Astrocyte (in vitro differentiated cells and primary cell): ENCODE results near the gene KNTC1. TPM values are rescaled to one million over a fixed set of nuclear protein-coding genes. Genes with fewer than 3 reads are reported as not detected.

Experiments
- DNase-seq: peaks from one replicate; pipeline ENCODE4 v3.0.0-alpha.2; 2010; ENCODE audit warnings: low read depth
- FAIRE-seq: peaks from 2 replicates; lab custom pipeline; 2011; peaks lifted over from hg19 to GRCh38; lab: Jason Lieb, UNC
- H2AFZ ChIP-seq: 2 replicates; pipeline ENCODE4 v1.6.0; 2012; ENCODE audit warnings: low read depth, low read length, inconsistent platforms
- H3K27ac ChIP-seq: 2 replicates; pipeline ENCODE4 v1.5.1; 2011; ENCODE audit warnings: low read depth, low read length, inconsistent platforms
- H3K27me3 ChIP-seq: 2 replicates; pipeline ENCODE4 v1.6.0; 2011; ENCODE audit warnings: low read length, inconsistent platforms; ENCODE audit not compliant: insufficient read depth
- H3K36me3 ChIP-seq: 2 replicates; pipeline ENCODE4 v1.5.1; 2011; ENCODE audit warnings: low read length, inconsistent platforms; ENCODE audit not compliant: insufficient read depth
- H3K4me1 ChIP-seq: 2 replicates; pipeline ENCODE4 v1.5.1; 2011; ENCODE audit warnings: low read length, inconsistent platforms; ENCODE audit not compliant: insufficient read depth
- H3K4me2 ChIP-seq: 2 replicates; pipeline ENCODE4 v1.6.0; 2012; ENCODE audit warnings: low read length, inconsistent platforms
- H3K4me3 ChIP-seq: 2 replicates; pipeline ENCODE4 v1.5.1; 2011; ENCODE audit warnings: low read depth, mild to moderate bottlenecking, low read length, inconsistent platforms; ENCODE audit not compliant: insufficient read depth
- H3K79me2 ChIP-seq: 2 replicates; pipeline ENCODE4 v1.6.0; 2012; ENCODE audit warnings: mild to moderate bottlenecking, low read length, inconsistent platforms; ENCODE audit not compliant: insufficient read depth
- H3K9ac ChIP-seq: 2 replicates; pipeline ENCODE4 v1.6.0; 2012; ENCODE audit warnings: mild to moderate bottlenecking, low read length, inconsistent platforms
- H3K9me3 ChIP-seq: 2 replicates; pipeline ENCODE4 v1.5.1; 2012; ENCODE audit warnings: low read depth, mild to moderate bottlenecking, low read length, inconsistent platforms; ENCODE audit not compliant: insufficient read depth
- H4K20me1 ChIP-seq: 2 replicates; pipeline ENCODE4 v1.6.0; 2012; ENCODE audit warnings: low read length, inconsistent platforms; ENCODE audit not compliant: insufficient read depth
- H3K27ac Mint-ChIP-seq: one replicate; pipeline ENCODE4 v1.8.0; 2021; ENCODE audit warnings: mild to moderate bottlenecking, mixed read lengths; ENCODE audit not compliant: unreplicated experiment
- H3K27me3 Mint-ChIP-seq: one replicate; pipeline ENCODE4 v1.8.0; 2021; ENCODE audit warnings: low read depth, mixed read lengths; ENCODE audit not compliant: unreplicated experiment
- H3K36me3 Mint-ChIP-seq: one replicate; pipeline ENCODE4 v1.8.0; 2021; ENCODE audit warnings: low read depth, mixed read lengths; ENCODE audit not compliant: unreplicated experiment
- H3K4me1 Mint-ChIP-seq: one replicate; pipeline ENCODE4 v1.8.0; 2021; ENCODE audit warnings: low read depth, mixed read lengths; ENCODE audit not compliant: unreplicated experiment
- H3K4me3 Mint-ChIP-seq: one replicate; pipeline ENCODE4 v1.8.0; 2021; ENCODE audit warnings: mild to moderate bottlenecking, moderate library complexity, mixed read lengths; ENCODE audit not compliant: unreplicated experiment
- H3K9me3 Mint-ChIP-seq: one replicate; pipeline ENCODE4 v1.8.0; 2021; ENCODE audit warnings: mild to moderate bottlenecking, mixed read lengths; ENCODE audit not compliant: unreplicated experiment
- CTCF ChIP-seq: IDR thresholded peaks from 2 replicates; pipeline ENCODE4 v1.5.1; 2011; ENCODE audit warnings: low read depth, mild to moderate bottlenecking, inconsistent platforms, low read length, moderate library complexity; ENCODE audit not compliant: insufficient read depth
- EZH2 ChIP-seq: IDR thresholded peaks from 2 replicates; pipeline ENCODE4 v1.6.1; 2012; ENCODE audit warnings: mild to moderate bottlenecking, low read length, inconsistent platforms; ENCODE audit not compliant: insufficient read depth
- total RNA-seq: library from RNA; stranded (reverse); gene quantifications from 2 replicates; pipeline ENCODE4 v1.2.1, GENCODE V29; 2021

Gene KNTC1
- total RNA-seq, 1 donor from 2014 or later: 10.6 TPM

GRCh38 chr12:122604993-122605392, 77.9 kb downstream of the KNTC1 start:
- DNase-seq: no peak
- Histone ChIP-seq H3K4me1 (no peaks in the 10 kb centered on the region), H3K4me2 (no peak overlapping the region), H3K9me3 (no peaks in the 10 kb centered on the region), H3K79me2 (no peaks in the 10 kb centered on the region), H3K27me3 (no peaks in the 10 kb centered on the region), H3K36me3 (peaks cover 12% of the 10 kb centered on the region), H2AFZ (no peak overlapping the region), H3K4me3 (no peak overlapping the region), H3K9ac (no peak overlapping the region), H4K20me1 (no peaks in the 10 kb centered on the region), H3K27ac (no peak overlapping the region)
- Mint-ChIP-seq H3K36me3 (no peaks in the 10 kb centered on the region), H3K27me3 (no peaks in the 10 kb centered on the region), H3K4me3 (no peak overlapping the region), H3K9me3 (no peaks in the 10 kb centered on the region), H3K4me1 (peaks cover under 1% of the 10 kb centered on the region), H3K27ac (no peak overlapping the region)
- no peak for TF ChIP-seq EZH2
- TF ChIP-seq CTCF: no peak
- FAIRE-seq: no peak

GRCh38 chr12:122609732-122610131, 82.7 kb downstream of the KNTC1 start:
- Histone ChIP-seq H3K4me1 (no peaks in the 10 kb centered on the region), H3K9ac (no peak overlapping the region), H3K27me3 (no peaks in the 10 kb centered on the region), H3K27ac (no peak overlapping the region), H3K4me2 (no peak overlapping the region), H3K9me3 (no peaks in the 10 kb centered on the region), H3K4me3 (no peak overlapping the region), H4K20me1 (no peaks in the 10 kb centered on the region), H3K36me3 (peaks cover 27% of the 10 kb centered on the region), H2AFZ (no peak overlapping the region), H3K79me2 (no peaks in the 10 kb centered on the region)
- no peaks in the 10 kb centered on the region for H3K27me3 Mint-ChIP-seq
- TF ChIP-seq CTCF (no peak), EZH2 (no peak)
- H3K4me1 Mint-ChIP-seq: peaks cover 9% of the 10 kb centered on the region
- no peaks in the 10 kb centered on the region for H3K9me3 Mint-ChIP-seq
- no peak for FAIRE-seq
- H3K36me3 Mint-ChIP-seq: peaks cover 4% of the 10 kb centered on the region
- no peak overlapping the region for H3K4me3 Mint-ChIP-seq
- no peak overlapping the region for H3K27ac Mint-ChIP-seq
- no peak for DNase-seq

GRCh38 chr12:122610207-122610606, 83.2 kb downstream of the KNTC1 start:
- no peaks in the 10 kb centered on the region for H3K9me3 Mint-ChIP-seq
- no peaks in the 10 kb centered on the region for H3K4me1 ChIP-seq
- H3K79me2 ChIP-seq: no peaks in the 10 kb centered on the region
- no peak overlapping the region for H3K4me2 ChIP-seq
- H3K27ac Mint-ChIP-seq: no peak overlapping the region
- H3K27me3 Mint-ChIP-seq: no peaks in the 10 kb centered on the region
- no peaks in the 10 kb centered on the region for H4K20me1 ChIP-seq
- H3K4me3 ChIP-seq: no peak overlapping the region
- no peak overlapping the region for H3K4me3 Mint-ChIP-seq
- DNase-seq (no peak), FAIRE-seq (no peak)
- H3K27me3 ChIP-seq: no peaks in the 10 kb centered on the region
- H3K27ac ChIP-seq: no peak overlapping the region
- no peak overlapping the region for H3K9ac ChIP-seq
- peaks cover 6% of the 10 kb centered on the region for H3K36me3 Mint-ChIP-seq
- peaks cover 23% of the 10 kb centered on the region for H3K36me3 ChIP-seq
- H3K4me1 Mint-ChIP-seq: peaks cover 9% of the 10 kb centered on the region
- H3K9me3 ChIP-seq: no peaks in the 10 kb centered on the region
- TF ChIP-seq CTCF: no peak
- no peak for TF ChIP-seq EZH2
- H2AFZ ChIP-seq: no peak overlapping the region
